Subcutaneous abdominal adipose tissue (tissue), 5 donors: ENCODE results near the gene B3GAT2.
"Not testable (repeated sequence)": the region's sequence is repeated elsewhere in the genome, so short reads cannot be mapped to it uniquely, and the experiment has no call there.

Experiments
- H3K27ac ChIP-seq: one replicate; pipeline ENCODE4 v1.7.0; 2013; ENCODE audit warnings: low read depth, mild to moderate bottlenecking, inconsistent platforms, low read length, moderate library complexity
- H3K27me3 ChIP-seq, 5 donors: one replicate each; pipeline ENCODE4 v1.7.0; 2013; ENCODE audit warnings: low read length in 5 of 5, inconsistent platforms in 1 of 5; ENCODE audit not compliant: control insufficient read depth in 5 of 5, insufficient read depth in 4 of 5
- H3K36me3 ChIP-seq, 5 donors: one replicate each; pipeline ENCODE4 v1.7.0; 2013; ENCODE audit warnings: low read length in 5 of 5; ENCODE audit not compliant: control insufficient read depth in 5 of 5, insufficient read depth in 5 of 5
- H3K4me1 ChIP-seq, 5 donors: one replicate each; pipeline ENCODE4 v1.7.0; 2013; ENCODE audit warnings: low read length in 5 of 5, mild to moderate bottlenecking in 3 of 5, moderate library complexity in 1 of 5; ENCODE audit not compliant: control insufficient read depth in 5 of 5, insufficient read depth in 5 of 5
- H3K4me3 ChIP-seq, 5 donors: one replicate each; pipeline ENCODE4 v1.7.0; 2013; ENCODE audit warnings: low read length in 5 of 5, low read depth in 1 of 5
- H3K9ac ChIP-seq, 5 donors: one replicate each; pipeline ENCODE4 v1.7.0; 2013; ENCODE audit warnings: low read length in 5 of 5, mild to moderate bottlenecking in 4 of 5, moderate library complexity in 3 of 5
- H3K9me3 ChIP-seq, 5 donors: one replicate each; pipeline ENCODE4 v1.7.0; 2013; ENCODE audit warnings: low read length in 5 of 5; ENCODE audit not compliant: control insufficient read depth in 5 of 5
- donor health status: healthy.
- donor health status: healthy.
- donor health status: healthy.
- donor health status: healthy.
- donor health status: healthy.

B3GAT2 gene

GRCh38 chr6:70967049-70967448 is 10.2 kb upstream of the B3GAT2 start:
- Histone ChIP-seq H3K9me3 (no peaks in the 10 kb centered on the region), H3K36me3 (no peaks in the 10 kb centered on the region), H3K27ac (no peak overlapping the region), H3K4me3 (no peak overlapping the region), H3K9ac (no peak overlapping the region), H3K4me1 (no peaks in the 10 kb centered on the region), H3K27me3 (peaks cover 0 to 1% (median 0%) of the 10 kb centered on the region in 5 donors)

- Histone ChIP-seq H3K27me3 (peaks cover 4 to 28% (median 25%) of the 10 kb centered on the region in 5 donors), H3K27ac (no peak overlapping the region), H3K36me3 (no peaks in the 10 kb centered on the region), H3K4me3 (peak overlapping the region; percentile 56 to 79 (median 66)), H3K9ac (no peak overlapping the region), H3K9me3 (no peaks in the 10 kb centered on the region), H3K4me1 (peaks cover 0 to 23% (median 21%) of the 10 kb centered on the region in 5 donors)
Measured at GRCh38 chr6:70957284-70957617, 391 bp upstream of the B3GAT2 start.

GRCh38 chr6:70956191-70956450 is 739 bp downstream of the B3GAT2 start:
- H3K36me3 ChIP-seq, result no peaks in the 10 kb centered on the region
- H3K4me3 ChIP-seq, result peak overlapping the region in 4 of 5 donors; percentile 62 to 79 (median 70)
- H3K27ac ChIP-seq, result no peak overlapping the region
- peaks cover 4 to 28% (median 25%) of the 10 kb centered on the region in 5 donors for H3K27me3 ChIP-seq
- no peak overlapping the region for H3K9ac ChIP-seq
- H3K9me3 ChIP-seq, result no peaks in the 10 kb centered on the region
- H3K4me1 ChIP-seq, result peaks cover 0 to 23% (median 21%) of the 10 kb centered on the region in 5 donors

DNA sequence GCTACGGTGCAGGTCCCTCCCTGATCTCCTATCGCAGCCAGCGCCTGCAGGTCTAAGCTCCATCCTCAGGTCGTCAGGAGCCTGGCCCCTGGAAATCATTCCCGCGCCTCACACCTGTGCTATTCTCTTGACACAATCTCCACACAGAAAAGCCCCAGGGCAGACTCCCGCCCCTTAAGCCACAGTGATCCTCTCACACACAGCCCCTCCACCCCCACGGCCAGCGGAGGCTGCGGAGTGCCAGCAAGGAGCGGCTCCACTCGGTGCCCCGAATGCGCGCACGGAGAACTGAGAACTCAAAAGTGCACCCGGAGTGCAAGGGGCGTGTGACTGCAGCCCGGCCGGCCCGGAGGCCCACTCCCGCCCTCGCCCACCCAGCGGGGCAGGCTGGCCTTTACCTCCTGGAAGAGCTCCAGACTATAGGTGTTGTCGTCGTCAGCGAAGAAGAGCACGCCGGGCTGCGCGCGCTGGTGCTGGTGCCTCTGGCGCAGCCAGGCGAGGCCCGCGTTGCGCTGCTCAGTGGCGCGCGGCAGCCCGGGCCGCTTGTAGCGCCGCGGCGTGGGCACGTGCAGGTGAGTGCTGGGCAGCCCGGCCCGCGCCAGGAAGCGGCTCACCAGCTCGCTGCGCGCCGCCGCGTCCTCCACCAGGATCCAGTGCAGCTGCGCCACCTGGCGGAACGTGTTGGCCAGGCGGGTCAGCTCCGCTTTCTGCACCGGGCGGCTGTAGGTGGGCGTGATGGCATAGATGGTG is 1.2 kb downstream of the B3GAT2 start:
- peaks cover 0 to 23% (median 21%) of the 10 kb centered on the region in 5 donors for H3K4me1 ChIP-seq
- H3K9me3 ChIP-seq, result no peaks in the 10 kb centered on the region
- H3K4me3 ChIP-seq, result peak overlapping the region in 4 of 5 donors; percentile 62 to 79 (median 70)
- H3K27me3 ChIP-seq, result peaks cover 4 to 28% (median 25%) of the 10 kb centered on the region in 5 donors
- H3K27ac ChIP-seq, result no peak overlapping the region
- H3K36me3 ChIP-seq, result no peaks in the 10 kb centered on the region
- no peak overlapping the region for H3K9ac ChIP-seq

DNA sequence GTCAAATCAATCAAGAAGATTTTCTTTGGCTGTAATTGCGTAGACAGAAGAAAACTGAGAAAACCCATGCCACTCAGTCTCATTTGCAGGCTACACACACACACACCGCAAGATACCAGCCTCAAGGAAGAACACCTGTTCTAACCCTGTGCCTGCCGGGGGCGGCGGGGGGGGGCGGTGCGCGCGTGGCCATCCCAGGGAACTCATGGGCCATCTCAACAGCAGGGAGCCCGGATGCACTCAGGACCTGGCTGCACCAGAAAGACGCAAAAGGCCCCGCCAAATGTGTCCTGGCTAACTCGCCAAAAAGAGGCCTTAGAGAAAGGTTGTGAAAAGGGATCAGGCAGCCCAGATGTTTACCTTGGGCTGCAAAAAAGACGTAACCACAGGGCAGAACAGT is 2.1 kb downstream of the B3GAT2 start:
- no peak overlapping the region for H3K4me3 ChIP-seq
- H3K27me3 ChIP-seq, result peaks cover 4 to 28% (median 25%) of the 10 kb centered on the region in 5 donors
- H3K4me1 ChIP-seq, result peaks cover 0 to 23% (median 21%) of the 10 kb centered on the region in 5 donors
- no peaks in the 10 kb centered on the region for H3K9me3 ChIP-seq
- no peak overlapping the region for H3K27ac ChIP-seq
- H3K9ac ChIP-seq, result no peak overlapping the region
- H3K36me3 ChIP-seq, result no peaks in the 10 kb centered on the region

DNA sequence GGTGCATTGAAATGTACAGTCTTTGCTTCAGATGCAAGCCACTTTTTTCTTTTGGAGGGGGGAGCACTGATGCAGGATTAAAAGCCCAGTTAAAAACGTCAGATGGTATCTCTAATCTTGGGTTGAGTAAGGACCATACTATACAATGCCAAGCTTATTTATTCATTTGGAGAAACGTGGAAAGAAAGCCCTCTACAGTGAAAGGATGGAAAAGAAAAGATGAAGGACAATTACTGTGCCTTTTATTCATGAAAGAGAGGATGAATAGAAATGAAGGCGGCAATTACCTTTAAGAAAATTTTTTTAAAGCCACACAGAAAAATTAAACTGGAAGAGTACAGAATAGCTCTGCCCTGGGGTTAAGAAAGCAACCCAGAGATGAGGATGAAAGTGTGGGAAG is 2.7 kb downstream of the B3GAT2 start:
- no peak overlapping the region for H3K9ac ChIP-seq
- no peak overlapping the region for H3K4me3 ChIP-seq
- H3K9me3 ChIP-seq, result no peaks in the 10 kb centered on the region
- H3K27ac ChIP-seq, result no peak overlapping the region
- no peaks in the 10 kb centered on the region for H3K36me3 ChIP-seq
- H3K27me3 ChIP-seq, result peaks cover 4 to 28% (median 23%) of the 10 kb centered on the region in 5 donors
- peaks cover 0 to 23% (median 21%) of the 10 kb centered on the region in 5 donors for H3K4me1 ChIP-seq

GRCh38 chr6:70952608-70953165 is 4.2 kb downstream of the B3GAT2 start:
- no peaks in the 10 kb centered on the region for H3K36me3 ChIP-seq

DNA sequence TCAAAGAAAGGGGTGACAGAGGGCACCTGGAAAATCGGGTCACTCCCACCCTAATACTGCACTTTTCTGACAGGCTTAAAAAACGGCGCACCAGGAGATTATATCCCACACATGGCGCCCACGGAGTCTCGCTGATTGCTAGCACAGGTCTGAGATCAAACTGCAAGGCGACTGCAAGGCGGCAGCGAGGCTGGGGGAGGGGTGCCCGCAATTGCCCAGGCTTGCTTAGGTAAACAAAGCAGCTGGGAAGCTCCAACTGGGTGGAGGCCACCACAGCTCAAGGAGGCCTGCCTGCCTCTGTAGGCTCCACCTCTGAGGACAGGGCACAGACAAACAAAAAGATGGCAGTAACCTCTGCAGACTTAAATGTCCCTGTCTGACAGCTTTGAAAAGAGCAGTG is 12.5 kb downstream of the B3GAT2 start:
- H3K27me3 ChIP-seq, H3K9me3 ChIP-seq, H3K27ac ChIP-seq, H3K4me1 ChIP-seq, H3K4me3 ChIP-seq, H3K36me3 ChIP-seq, H3K9ac ChIP-seq: not testable (repeated sequence)

More at GRCh38 chr6:70952608-70953165, 4.2 kb downstream of the B3GAT2 start:
- H3K9me3 ChIP-seq, result no peaks in the 10 kb centered on the region
- no peak overlapping the region for H3K4me3 ChIP-seq
- H3K4me1 ChIP-seq, result peaks cover 0 to 23% (median 21%) of the 10 kb centered on the region in 5 donors
- no peak overlapping the region for H3K27ac ChIP-seq
- peaks cover 4 to 26% (median 19%) of the 10 kb centered on the region in 5 donors for H3K27me3 ChIP-seq
- no peak overlapping the region for H3K9ac ChIP-seq

GRCh38 chr6:70933853-70934252 is 23.0 kb downstream of the B3GAT2 start:
- no peaks in the 10 kb centered on the region for H3K36me3 ChIP-seq
- H3K4me1 ChIP-seq, result no peaks in the 10 kb centered on the region
- H3K9me3 ChIP-seq, result peaks cover 0 to 3% (median 0%) of the 10 kb centered on the region in 5 donors
- H3K9ac ChIP-seq, result no peak overlapping the region
- H3K27ac ChIP-seq, result no peak overlapping the region
- no peaks in the 10 kb centered on the region for H3K27me3 ChIP-seq
- H3K4me3 ChIP-seq, result no peak overlapping the region

GRCh38 chr6:70905742-70906141 is 51.1 kb downstream of the B3GAT2 start:
- Histone ChIP-seq H3K9ac (peak overlapping the region in 2 of 5 donors; percentile 63 to 66), H3K27me3 (no peaks in the 10 kb centered on the region), H3K4me1 (peaks cover 0 to 13% (median 6%) of the 10 kb centered on the region in 5 donors), H3K27ac (peak overlapping the region; percentile 54), H3K36me3 (no peaks in the 10 kb centered on the region), H3K4me3 (peak overlapping the region in 2 of 5 donors; percentile 17 to 19), H3K9me3 (no peaks in the 10 kb centered on the region)
